ENCODE results near the gene EHF.

EHF gene

DNA sequence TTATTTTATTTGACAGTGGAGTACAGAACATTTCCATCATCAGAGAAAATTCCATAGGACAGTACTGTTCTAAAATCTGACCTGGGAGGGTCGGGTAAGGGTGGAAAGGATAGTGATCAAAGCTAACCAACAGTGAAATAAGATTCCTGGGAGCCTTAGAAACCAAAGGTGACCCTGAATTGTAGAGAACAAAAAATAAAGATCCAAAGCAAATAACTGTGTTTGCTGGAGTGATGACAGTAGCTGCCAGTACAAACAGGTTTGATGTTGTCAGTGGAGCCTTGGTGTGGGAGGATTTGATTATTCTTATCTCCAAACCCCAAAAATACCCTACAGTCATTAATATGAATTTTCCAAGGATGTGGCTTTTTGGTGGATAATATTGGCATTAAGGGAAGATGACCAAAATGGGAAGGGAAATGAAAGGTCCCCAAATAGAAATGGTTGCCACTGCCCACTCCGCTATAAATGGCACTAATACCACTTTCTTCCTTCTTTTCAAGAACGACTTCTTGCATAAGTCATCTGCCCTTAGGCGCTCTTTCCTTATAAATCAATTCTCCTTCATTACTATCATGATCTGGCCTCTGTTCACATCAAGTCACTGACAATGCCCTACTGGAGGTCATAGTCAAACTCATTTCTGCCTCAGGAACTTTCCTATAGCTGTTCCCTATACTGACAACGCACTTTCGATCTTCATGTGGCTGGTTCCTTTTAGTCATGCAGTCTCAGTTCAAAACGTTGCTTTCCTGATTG is 44.4 kb downstream of the EHF start:
- TF ChIP-seq, protein P1, sequence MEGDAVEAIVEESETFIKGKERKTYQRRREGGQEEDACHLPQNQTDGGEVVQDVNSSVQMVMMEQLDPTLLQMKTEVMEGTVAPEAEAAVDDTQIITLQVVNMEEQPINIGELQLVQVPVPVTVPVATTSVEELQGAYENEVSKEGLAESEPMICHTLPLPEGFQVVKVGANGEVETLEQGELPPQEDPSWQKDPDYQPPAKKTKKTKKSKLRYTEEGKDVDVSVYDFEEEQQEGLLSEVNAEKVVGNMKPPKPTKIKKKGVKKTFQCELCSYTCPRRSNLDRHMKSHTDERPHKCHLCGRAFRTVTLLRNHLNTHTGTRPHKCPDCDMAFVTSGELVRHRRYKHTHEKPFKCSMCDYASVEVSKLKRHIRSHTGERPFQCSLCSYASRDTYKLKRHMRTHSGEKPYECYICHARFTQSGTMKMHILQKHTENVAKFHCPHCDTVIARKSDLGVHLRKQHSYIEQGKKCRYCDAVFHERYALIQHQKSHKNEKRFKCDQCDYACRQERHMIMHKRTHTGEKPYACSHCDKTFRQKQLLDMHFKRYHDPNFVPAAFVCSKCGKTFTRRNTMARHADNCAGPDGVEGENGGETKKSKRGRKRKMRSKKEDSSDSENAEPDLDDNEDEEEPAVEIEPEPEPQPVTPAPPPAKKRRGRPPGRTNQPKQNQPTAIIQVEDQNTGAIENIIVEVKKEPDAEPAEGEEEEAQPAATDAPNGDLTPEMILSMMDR (IDR thresholded peaks at IDR 0.05; ENCODE audit: borderline replicate concordance, insufficient read depth, low read depth, low read length), result no peak
- H3K4me3 ChIP-seq (ENCODE audit: low read depth, low read length), result no peak overlapping the region

DNA sequence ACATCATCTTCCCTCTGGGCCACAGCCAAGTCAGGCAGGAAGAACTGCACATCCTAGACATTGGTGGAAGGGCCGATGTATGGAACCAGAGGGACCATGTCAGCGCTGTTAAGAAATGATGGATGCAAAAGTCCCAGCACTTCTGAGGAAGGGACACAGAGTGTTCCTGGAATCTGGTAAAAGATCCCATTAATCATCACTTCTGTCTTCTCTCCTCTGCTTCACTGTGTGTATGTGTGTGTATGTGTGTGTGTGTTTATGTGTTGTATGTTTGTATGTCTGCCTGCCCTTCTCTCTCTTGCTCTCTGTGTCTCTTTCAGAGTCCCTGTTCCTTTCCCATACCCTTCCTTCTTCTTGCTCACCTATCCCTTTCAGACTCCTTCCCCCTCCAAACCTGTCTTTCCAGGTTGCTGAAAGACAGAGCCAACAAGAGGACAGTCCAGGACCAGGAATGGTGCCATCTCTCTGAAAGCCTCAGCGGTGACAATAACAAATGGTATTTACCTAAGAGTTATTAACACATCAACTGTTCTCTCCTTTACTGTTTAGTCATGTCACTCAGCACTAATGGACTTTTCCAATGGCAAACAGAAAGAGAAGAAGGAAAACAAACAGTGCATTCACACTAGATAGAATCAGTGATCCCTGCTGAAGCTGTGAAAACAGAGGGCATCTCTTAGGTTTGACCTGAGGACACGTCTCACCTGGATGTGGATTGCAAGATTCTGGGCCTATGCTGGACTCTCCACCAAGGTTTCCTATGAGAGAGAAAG is 47.1 kb downstream of the EHF start:
- TF ChIP-seq, protein P1 (IDR thresholded peaks at IDR 0.05; ENCODE audit: borderline replicate concordance, insufficient read depth, low read depth, low read length), result no peak
- H3K4me3 ChIP-seq (ENCODE audit: low read depth, low read length), result no peak overlapping the region

DNA sequence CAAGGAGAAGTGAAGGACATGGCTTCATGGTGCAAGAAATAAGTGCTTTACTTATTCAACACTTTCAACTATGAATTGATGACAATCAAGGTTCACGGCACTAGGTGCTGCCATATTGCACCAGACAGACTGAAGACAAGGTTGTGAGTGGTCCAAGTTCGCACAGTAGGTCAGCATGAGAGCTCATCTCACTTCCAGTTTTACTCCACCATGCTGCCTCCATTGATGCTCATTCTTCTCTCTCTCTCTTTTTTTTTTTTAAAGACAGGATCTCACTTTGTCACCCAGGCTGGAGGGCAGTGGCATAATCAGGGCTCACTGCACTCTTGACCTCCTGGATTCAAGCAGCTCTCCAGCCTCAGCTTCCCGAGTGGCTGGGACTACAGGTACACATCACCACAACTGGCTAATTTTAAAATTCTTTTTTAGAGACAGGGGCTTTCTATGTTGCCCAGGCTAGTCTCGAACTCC is 47.7 kb downstream of the EHF start:
- TF ChIP-seq, protein P1 (IDR thresholded peaks at IDR 0.05; ENCODE audit: borderline replicate concordance, insufficient read depth, low read depth, low read length), result no peak
- no peak overlapping the region for H3K4me3 ChIP-seq (ENCODE audit: low read depth, low read length)

DNA sequence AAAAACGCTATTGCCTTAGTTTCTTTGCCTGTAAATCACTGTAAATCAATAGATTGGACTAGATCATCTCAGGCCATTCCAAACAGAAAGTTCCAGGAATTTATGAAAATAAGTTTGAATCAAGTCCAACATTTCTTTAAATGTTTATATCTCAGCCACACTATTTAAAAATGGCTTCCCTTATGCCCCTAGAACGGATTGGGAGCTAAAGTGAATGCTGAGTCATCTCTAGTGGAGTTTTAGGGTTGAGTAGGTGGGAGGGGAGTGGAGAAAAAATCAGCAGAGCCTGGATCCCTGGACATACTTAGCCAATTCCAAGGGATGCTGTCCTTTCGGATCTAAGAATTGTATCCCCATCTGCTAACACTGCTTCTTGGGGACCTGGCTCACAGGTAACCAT is 48.6 kb downstream of the EHF start:
- TF ChIP-seq, protein P1 (IDR thresholded peaks at IDR 0.05; ENCODE audit: borderline replicate concordance, insufficient read depth, low read depth, low read length), result no peak
- no peak overlapping the region for H3K4me3 ChIP-seq (ENCODE audit: low read depth, low read length)

DNA sequence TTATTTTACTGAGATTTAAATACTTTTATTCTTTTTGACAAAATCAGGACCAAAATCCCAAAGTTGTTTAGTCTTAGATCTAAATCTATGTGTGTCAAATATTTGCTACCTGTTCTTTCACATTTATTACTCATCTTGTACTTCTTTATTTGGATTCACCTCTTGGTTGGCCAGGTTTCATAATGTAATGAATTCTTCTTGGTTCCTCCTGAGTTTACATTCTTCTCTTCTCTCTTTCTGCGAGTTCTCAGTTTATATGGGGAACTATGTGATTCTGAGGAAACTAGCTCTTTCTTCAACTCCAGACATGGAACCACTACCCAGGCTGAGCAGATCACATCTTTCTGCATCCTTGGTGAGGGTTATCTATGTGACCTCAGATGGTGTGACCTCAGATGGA is 50.2 kb downstream of the EHF start:
- TF ChIP-seq, protein P1 (IDR thresholded peaks at IDR 0.05; ENCODE audit: borderline replicate concordance, insufficient read depth, low read depth, low read length), result no peak
- H3K4me3 ChIP-seq (ENCODE audit: low read depth, low read length), result no peak overlapping the region

DNA sequence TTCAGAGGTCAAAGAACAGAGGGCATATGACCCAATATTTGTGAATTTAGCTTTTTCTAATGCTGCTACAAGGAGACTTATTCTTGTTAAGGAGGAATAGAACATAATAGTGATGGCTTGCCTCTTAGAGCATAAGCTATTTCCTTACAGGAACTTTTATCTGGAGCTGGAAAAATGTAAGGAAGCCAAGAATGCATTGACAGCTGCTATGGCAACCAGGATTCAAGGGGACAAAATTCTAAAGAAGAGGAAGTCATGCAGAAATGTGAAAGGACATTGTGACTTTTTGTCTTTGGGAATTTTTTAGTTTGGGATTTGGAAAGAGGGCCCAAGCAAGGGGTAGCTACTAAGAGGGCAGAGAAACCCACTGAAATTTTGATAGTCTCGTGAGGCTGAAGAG is 51.1 kb downstream of the EHF start:
- no peak overlapping the region for H3K4me3 ChIP-seq (ENCODE audit: low read depth, low read length)
- TF ChIP-seq, protein P1 (IDR thresholded peaks at IDR 0.05; ENCODE audit: borderline replicate concordance, insufficient read depth, low read depth, low read length), result no peak

All from GM12875 (cell line).